HepG2 (cell line): ENCODE measurements around the gene AMDHD1. TPM values are rescaled to one million over a fixed set of nuclear protein-coding genes. Genes with fewer than 3 reads are reported as not detected.

Experiments
- AGO2 ChIP-seq: fragments of 200-400 bp; formaldehyde crosslinking; optimal IDR thresholded peaks from 2 replicates; pipeline ENCODE3; 2017; ENCODE audit warnings: mild to moderate bottlenecking, low read depth, low read length, moderate library complexity
- ARNT ChIP-seq: fragments of 450-650 bp; IDR thresholded peaks from 2 replicates; pipeline ENCODE4 v1.6.1; 2017
- CREM ChIP-seq, 2 experiments: sonication (generic) in 1 of 2; formaldehyde crosslinking in 1 of 2; IDR thresholded peaks; 2 replicates each; pipeline versions ENCODE4 v1.4.0 to v1.6.1; 2016 to 2020; ENCODE audit warnings: antibody characterized with exemption in 1 of 2, mild to moderate bottlenecking in 1 of 2, missing genetic modification reagents in 1 of 2
- E2F5 ChIP-seq: sonication (generic); formaldehyde crosslinking; conservative IDR thresholded peaks from 2 replicates; pipeline ENCODE4 v1.4.0; 2020; ENCODE audit warnings: missing genetic modification reagents
- ERF ChIP-seq: IDR thresholded peaks from 2 replicates; pipeline ENCODE4 v1.6.1; 2018; ENCODE audit warnings: missing biosample characterization, missing genetic modification reagents
- FOSL2 ChIP-seq: sonication (generic); formaldehyde crosslinking; IDR thresholded peaks from 2 replicates; pipeline ENCODE4 v1.4.0; 2020; ENCODE audit warnings: missing genetic modification reagents
- GRHL1 ChIP-seq: sonication (generic); formaldehyde crosslinking; conservative IDR thresholded peaks from 2 replicates; pipeline ENCODE4 v1.8.0; 2022; ENCODE audit warnings: missing genetic modification reagents
- HMG20B ChIP-seq: conservative IDR thresholded peaks from 2 replicates; pipeline ENCODE4 v1.6.1; 2016; ENCODE audit warnings: missing genetic modification reagents, missing compliant biosample characterization
- KDM5A ChIP-seq: fragments of 200-600 bp; sonication (generic); IDR thresholded peaks from 2 replicates; pipeline ENCODE4 v1.7.0; 2018; ENCODE audit warnings: antibody characterized with exemption, mild to moderate bottlenecking, low read length, borderline replicate concordance
- NFIC ChIP-seq: IDR thresholded peaks from 2 replicates; pipeline ENCODE4 v1.6.1; 2012; ENCODE audit warnings: mild to moderate bottlenecking, low read length, inconsistent platforms
- NFRKB ChIP-seq: fragments of 450-650 bp; IDR thresholded peaks from 2 replicates; pipeline ENCODE4 v1.6.1; 2017
- SALL1 ChIP-seq: sonication (generic); formaldehyde crosslinking; IDR thresholded peaks from 2 replicates; pipeline ENCODE4 v1.8.0; 2022; ENCODE audit warnings: mild to moderate bottlenecking, missing genetic modification reagents
- ZBTB25 ChIP-seq: IDR thresholded peaks from 2 replicates; pipeline ENCODE4 v1.6.1; 2018; ENCODE audit warnings: missing genetic modification reagents
- ZBTB49 ChIP-seq: sonication (generic); formaldehyde crosslinking; IDR thresholded peaks from 2 replicates; pipeline ENCODE4 v1.4.0; 2020; ENCODE audit warnings: missing genetic modification reagents, borderline replicate concordance
- ZKSCAN5 ChIP-seq: sonication (generic); formaldehyde crosslinking; IDR thresholded peaks from 2 replicates; pipeline ENCODE4 v1.5.1; 2020; ENCODE audit warnings: mild to moderate bottlenecking, missing genetic modification reagents
- ZNF234 ChIP-seq: sonication (generic); formaldehyde crosslinking; conservative IDR thresholded peaks from 2 replicates; pipeline ENCODE4 v1.5.1; 2020; ENCODE audit warnings: mild to moderate bottlenecking, missing genetic modification reagents
- ZNF33B ChIP-seq: sonication (generic); formaldehyde crosslinking; IDR thresholded peaks from 2 replicates; pipeline ENCODE4 v1.5.1; 2020; ENCODE audit warnings: mild to moderate bottlenecking, missing genetic modification reagents
- ZNF34 ChIP-seq: sonication (generic); formaldehyde crosslinking; IDR thresholded peaks from 2 replicates; pipeline ENCODE4 v1.4.0; 2020; ENCODE audit warnings: mild to moderate bottlenecking, missing genetic modification reagents, borderline replicate concordance
- ZNF737 ChIP-seq: sonication (generic); formaldehyde crosslinking; IDR thresholded peaks from 2 replicates; pipeline ENCODE4 v1.5.0; 2020; ENCODE audit warnings: missing genetic modification reagents, mild to moderate bottlenecking, borderline replicate concordance
- ZNF784 ChIP-seq: sonication (generic); formaldehyde crosslinking; IDR thresholded peaks from 2 replicates; pipeline ENCODE4 v1.5.1; 2020; ENCODE audit warnings: missing genetic modification reagents, mild to moderate bottlenecking, borderline replicate concordance
- ZNF800 ChIP-seq: sonication (generic); formaldehyde crosslinking; IDR thresholded peaks from 2 replicates; pipeline ENCODE4 v1.4.0; 2020; ENCODE audit warnings: missing genetic modification reagents
- polyA plus RNA-seq, 8 experiments: library from polyadenylated mRNA; depleted of rRNA in 3 of 8; stranded (reverse) in 7 of 8; unstranded in 1 of 8; fragments of >200 nt; fragmentation: Illumina TruSeq in 4 of 8; extraction: Trizol in 4 of 8; gene quantifications; 2 replicates each; pipeline versions ENCODE4 v1.2.1 to v1.2.3, GENCODE V29; 2011 to 2016; ENCODE audit warnings: low read depth in 4 of 8, missing spikeins in 1 of 8, mixed read lengths in 1 of 8; ENCODE audit not compliant: insufficient read depth in 1 of 8
- total RNA-seq, 5 experiments: library from RNA; depleted of rRNA; stranded (reverse); fragments of >200 nt; fragmentation: Illumina TruSeq; extraction: Trizol; gene quantifications; 2 replicates each; pipeline ENCODE4 v1.2.3, GENCODE V29; 2016; ENCODE audit warnings: low read depth in 1 of 5

Gene AMDHD1
- total and polyA plus RNA-seq, 2 of the 13 experiments (the other 11 are each of a cell fraction or from before 2014, with no cell fraction given) = 6.5 to 29.6 TPM

GRCh38 chr12:95976416-95976832 lies 33.3 kb downstream of the AMDHD1 start (continued):
- TF ChIP-seq ZNF33B (CRISPR knock-in tag) (0 out of 2 replicates have a peak, but pooled peaks have one; percentile 10), ZNF800 (CRISPR knock-in tag) (no peak), SALL1 (CRISPR knock-in tag) (peak; percentile 96), KDM5A (no peak), ERF (CRISPR knock-in tag) (peak; percentile 59; the same call in 1 of the 2 replicates), ARNT (no peak), GRHL1 (CRISPR knock-in tag) (no peak), E2F5 (CRISPR knock-in tag) (no peak), ZNF234 (no peak), ZNF737 (no peak), FOSL2 (CRISPR knock-in tag) (peak; percentile 65), HMG20B (CRISPR knock-in tag) (no peak), ZBTB25 (no peak; the same call in 1 of the 2 replicates), CREM (IDR thresholded peaks at IDR 0.05) (peak; percentile 68), CREM (CRISPR knock-in tag; IDR thresholded peaks at IDR 0.05) (no peak), ZKSCAN5 (no peak), NFIC (peak; percentile 65; the same call in 1 of the 2 replicates), ZBTB49 (CRISPR knock-in tag) (no peak), AGO2 (no peak), NFRKB (no peak), ZNF784 (CRISPR knock-in tag) (no peak; the same call in 1 of the 2 replicates), ZNF34 (CRISPR knock-in tag) (no peak)
